DND-41 (cell line): ENCODE data around the gene WDR81.

ENCODE experiments used
- CTCF ChIP-seq: IDR thresholded peaks from 2 replicates; pipeline ENCODE4 v1.5.1; 2012; ENCODE audit warnings: borderline replicate concordance, low read length, moderate library complexity, mild to moderate bottlenecking; ENCODE audit not compliant: poor library complexity, severe bottlenecking; ENCODE audit errors: extremely low read depth
- EZH2 ChIP-seq: IDR thresholded peaks from 3 replicates; pipeline ENCODE4 v1.6.1; 2012; ENCODE audit warnings: borderline replicate concordance, low read depth, mild to moderate bottlenecking, moderate library complexity, low read length, inconsistent platforms; ENCODE audit not compliant: severe bottlenecking

GRCh38 chr17:1705004-1705403 is 19.5 kb upstream of the WDR81 start:
- TF ChIP-seq CTCF (no peak), EZH2 (no peak)
